Transverse colon (tissue), 4 donors: ENCODE measurements around the gene ATG9A. TPM values are rescaled to one million over a fixed set of nuclear protein-coding genes. Genes with fewer than 3 reads are reported as not detected.
A peak's percentile ranks its signal among the peaks of the same experiment; 100 is the strongest.
"Not testable (repeated sequence)": the region's sequence is repeated elsewhere in the genome, so short reads cannot be mapped to it uniquely, and the experiment has no call there.

Experiments used
- DNase-seq: peaks from one replicate; pipeline ENCODE4 v3.0.0-alpha.2; 2019
- H3K27ac ChIP-seq, 4 donors: fragments of 200-600 bp; sonication (generic); 2 replicates each; pipeline ENCODE4 v1.5.1; 2016 to 2018; ENCODE audit warnings: inconsistent platforms in 4 of 4
- H3K27me3 ChIP-seq: fragments of 200-600 bp; sonication (generic); 2 replicates; pipeline ENCODE4 v1.5.1; 2017; ENCODE audit warnings: inconsistent platforms
- H3K36me3 ChIP-seq, 4 donors: fragments of 200-600 bp; sonication (generic); 2 replicates each; pipeline ENCODE4 v1.5.1; 2017 to 2019; ENCODE audit warnings: inconsistent platforms in 4 of 4
- H3K4me1 ChIP-seq, 4 donors: fragments of 200-600 bp; sonication (generic); 2 replicates each; pipeline ENCODE4 v1.5.1; 2017 to 2020; ENCODE audit warnings: inconsistent platforms in 4 of 4
- H3K4me3 ChIP-seq, 4 donors: fragments of 200-600 bp; sonication (generic); 1 replicate in 1 of 4; 2 replicates in 3 of 4; pipeline versions ENCODE4 v1.5.1 to v1.6.1; 2017 to 2019; ENCODE audit warnings: inconsistent platforms in 4 of 4
- H3K9me3 ChIP-seq, 2 donors: fragments of 200-600 bp; sonication (generic); 2 replicates each; pipeline ENCODE4 v1.5.1; 2017 to 2019; ENCODE audit warnings: inconsistent platforms in 2 of 2
- CTCF ChIP-seq, 5 experiments: fragments of 200-600 bp in 3 of 5; fragments of 450-650 bp in 2 of 5; sonication (generic) in 3 of 5; IDR thresholded peaks; 1 replicate in 2 of 5; 2 replicates in 3 of 5; pipeline ENCODE4 v1.5.1; 2016 to 2017; ENCODE audit warnings: antibody characterized with exemption in 5 of 5, inconsistent platforms in 3 of 5, mild to moderate bottlenecking in 2 of 5, moderate library complexity in 1 of 5
- EP300 ChIP-seq: sonication (generic); formaldehyde crosslinking; IDR thresholded peaks from one replicate; pipeline ENCODE4 v1.6.1; 2017; ENCODE audit warnings: antibody characterized with exemption, low read depth
- POLR2A ChIP-seq: fragments of 450-650 bp; IDR thresholded peaks from one replicate; pipeline ENCODE4 v1.6.1; 2016; ENCODE audit warnings: antibody characterized with exemption, mild to moderate bottlenecking, moderate library complexity
- POLR2AphosphoS5 ChIP-seq, 3 donors: sonication (generic); formaldehyde crosslinking; IDR thresholded peaks; one replicate each; pipeline ENCODE4 v1.6.1; 2016; ENCODE audit warnings: antibody characterized with exemption in 3 of 3
- WGBS, 2 donors: methylation state at CpG; one replicate each; pipeline ENCODE4 v1.1.5; 2018; ENCODE audit warnings: low coverage in 1 of 2; 5-methylcytosine and 5-hydroxymethylcytosine counted together
- in situ Hi-C, 4 donors: fragments of 200-750 bp; cut with MboI; loops; one replicate each; pipeline versions ENCODE4 v1.15.0 to v1.15.1; 2017; ENCODE audit warnings: low sequenced_read_pairs in 3 of 4, low pct_ligation_motif_present in 1 of 4, low pct_unique_long_range_greater_than_20kb in 1 of 4
- intact Hi-C: fragments of 100-400 bp; cut with DNase I; formaldehyde crosslinking; loops from one replicate; pipeline ENCODE4 v1.15.1; 2023; ENCODE audit warnings: low total_unique reads
- total RNA-seq, 4 donors: library from RNA; depleted of rRNA; stranded (reverse); fragments of >200 nt; gene quantifications; one replicate each; pipeline ENCODE4 v1.1.0, GENCODE V29; 2016

The ATG9A gene
- total RNA-seq, 4 donors from 2014 or later: 73.2 to 243 (median 82.7) TPM

GRCh38 chr2:219266886-219267285 is 37.5 kb upstream of the ATG9A start:
- DNase-seq: no peak
- Histone ChIP-seq H3K27ac (no peak overlapping the region), H3K27me3 (no peaks in the 10 kb centered on the region), H3K9me3 (no peaks in the 10 kb centered on the region), H3K36me3 (no peaks in the 10 kb centered on the region), H3K4me3 (no peak overlapping the region), H3K4me1 (peaks cover 0 to 5% (median 0%) of the 10 kb centered on the region in 4 donors)
- 93% methylated on average over 1 of the region's 1 CpG; no CpG with 5 or more reads in 1 of the 2 donors for WGBS, 2 donors
- TF ChIP-seq POLR2AphosphoS5 (IDR thresholded peaks at IDR 0.05) (no peak), POLR2A (no peak), CTCF (IDR thresholded peaks at IDR 0.05) (no peak), EP300 (no peak)
- in situ Hi-C loops: no loop called here
- intact Hi-C loops: no loop called here

DNA sequence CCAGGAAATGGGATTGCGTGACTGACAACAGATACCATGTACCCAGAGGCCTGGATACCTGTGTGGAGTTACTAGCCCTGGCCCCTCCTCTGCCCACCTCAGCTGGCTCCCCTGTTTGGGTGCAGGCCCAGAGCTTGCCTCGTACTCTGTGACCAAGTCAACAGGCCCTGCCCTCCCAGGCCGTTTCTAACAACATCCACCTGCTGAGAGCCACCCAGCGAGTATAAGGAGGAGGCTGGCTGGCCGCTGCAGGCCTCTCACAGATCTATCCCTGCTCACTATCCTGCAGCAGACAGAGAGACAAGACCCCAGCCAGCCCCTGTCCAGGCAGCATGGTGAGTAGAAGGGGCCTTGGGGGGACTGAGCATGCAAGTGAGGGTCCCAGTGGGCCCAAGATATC is 36.8 kb upstream of the ATG9A start:
- in situ Hi-C loops: no loop called here
- 76% methylated on average over 5 of the region's 5 CpGs; no CpG with 5 or more reads in 1 of the 2 donors for WGBS, 2 donors
- Histone ChIP-seq H3K4me3 (no peak overlapping the region), H3K27ac (no peak overlapping the region), H3K4me1 (peaks cover 0 to 5% (median 0%) of the 10 kb centered on the region in 4 donors), H3K36me3 (no peaks in the 10 kb centered on the region), H3K27me3 (peaks cover 5% of the 10 kb centered on the region), H3K9me3 (no peaks in the 10 kb centered on the region)
- no peak for DNase-seq
- intact Hi-C loops: no loop called here
- no peak for TF ChIP-seq POLR2AphosphoS5 (IDR thresholded peaks at IDR 0.05)
- TF ChIP-seq EP300: no peak
- no peak for TF ChIP-seq CTCF (IDR thresholded peaks at IDR 0.05)

DNA sequence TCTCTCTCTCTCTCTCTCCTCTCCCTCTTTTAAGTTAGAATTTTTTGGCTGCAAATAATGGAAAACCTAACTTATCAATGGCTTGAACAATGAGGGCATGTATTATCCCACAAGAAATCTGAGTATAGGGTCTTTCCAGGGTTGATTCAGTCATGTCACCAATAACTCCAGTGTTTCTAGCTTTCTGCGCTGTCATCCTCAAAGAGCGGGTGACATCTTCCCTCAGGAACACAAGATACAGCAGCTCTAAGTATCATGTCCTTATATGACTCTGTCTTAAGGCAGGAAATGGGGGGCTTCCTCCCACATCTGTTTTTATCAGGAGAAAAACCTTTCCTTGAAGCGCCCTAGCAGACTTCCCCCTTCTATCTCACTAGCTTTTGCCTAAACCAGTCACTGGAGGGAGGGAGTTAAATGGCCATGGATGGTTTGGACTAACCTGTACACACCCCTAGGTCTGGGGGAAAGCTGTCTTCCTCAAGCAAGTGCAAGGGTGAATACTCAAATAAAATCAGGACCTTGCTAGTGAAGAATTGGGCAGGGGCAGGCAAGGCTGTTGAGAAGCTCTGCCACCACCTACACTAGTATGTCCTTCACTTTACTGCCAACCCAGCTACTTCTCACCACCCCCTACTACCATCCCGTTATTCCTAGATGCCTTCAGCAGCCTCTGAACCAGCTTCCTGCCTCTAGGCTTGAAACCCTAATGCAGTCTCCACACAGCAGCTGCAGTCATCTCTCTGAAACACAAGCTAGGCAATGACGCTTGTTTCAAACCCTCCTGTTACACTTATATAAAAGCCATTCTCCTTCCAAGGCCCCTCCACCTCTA is 31.8 kb upstream of the ATG9A start:
- intact Hi-C loops (no loop called here), in situ Hi-C loops (no loop called here)
- H3K36me3 ChIP-seq: no peaks in the 10 kb centered on the region
- H3K27me3 ChIP-seq: peaks cover 14% of the 10 kb centered on the region
- 77 to 92% methylated on average over 2 to 5 of the region's 5 CpGs for WGBS, 2 donors
- no peak for DNase-seq
- no peak for TF ChIP-seq POLR2AphosphoS5 (IDR thresholded peaks at IDR 0.05)
- TF ChIP-seq POLR2A: no peak
- H3K9me3 ChIP-seq: no peaks in the 10 kb centered on the region
- H3K27ac ChIP-seq: no peak overlapping the region
- no peak overlapping the region for H3K4me3 ChIP-seq
- H3K4me1 ChIP-seq: no peaks in the 10 kb centered on the region

DNA sequence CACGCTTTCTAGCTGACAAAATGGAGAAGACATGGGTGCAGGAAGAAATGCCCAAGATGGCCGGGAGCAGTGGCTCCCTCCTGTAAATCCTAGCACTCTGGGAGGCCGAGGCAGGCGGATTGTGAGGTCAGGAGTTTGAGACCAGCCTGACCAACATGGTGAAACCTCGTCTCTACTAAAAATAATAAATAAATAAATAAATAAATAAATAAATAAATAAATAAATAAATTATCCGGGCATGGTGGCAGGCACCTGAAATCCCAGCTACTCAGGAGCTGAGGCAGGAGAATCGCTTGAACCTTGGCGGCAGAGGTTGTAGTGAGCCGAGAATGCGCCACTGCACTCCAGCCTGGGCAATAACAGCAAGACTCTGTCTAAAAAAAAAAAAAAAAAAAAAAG is 29.5 kb upstream of the ATG9A start:
- H3K27me3 ChIP-seq: peaks cover 14% of the 10 kb centered on the region
- H3K4me1 ChIP-seq, H3K4me3 ChIP-seq, in situ Hi-C loops, intact Hi-C loops, H3K9me3 ChIP-seq, H3K36me3 ChIP-seq, DNase-seq, H3K27ac ChIP-seq: not testable (repeated sequence)
- WGBS, 2 donors: 86 to 87% methylated on average over 10 of the region's 10 CpGs

- intact Hi-C loops (no loop called here), in situ Hi-C loops (no loop called here)
- no peaks in the 10 kb centered on the region for H3K9me3 ChIP-seq
- DNase-seq: no peak
- 22 to 66% methylated on average over 4 to 10 of the region's 12 CpGs for WGBS, 2 donors
- no peaks in the 10 kb centered on the region for H3K27me3 ChIP-seq
- H3K27ac ChIP-seq: peak overlapping the region; percentile 94 to 97 (median 94)
- H3K36me3 ChIP-seq: no peaks in the 10 kb centered on the region
- H3K4me3 ChIP-seq: peak overlapping the region; percentile 49 to 72 (median 60)
- TF ChIP-seq POLR2A (no peak), EP300 (no peak), POLR2AphosphoS5 (IDR thresholded peaks at IDR 0.05) (no peak), CTCF (IDR thresholded peaks at IDR 0.05) (no peak)
- peaks cover 21 to 45% (median 40%) of the 10 kb centered on the region in 4 donors for H3K4me1 ChIP-seq
Measured at GRCh38 chr2:219254590-219255201, 25.3 kb upstream of the ATG9A start.
